ENCODE data around the gene HARS1.

- no peak for TF ChIP-seq POLR2A (IDR thresholded peaks at IDR 0.05)
- no peak for TF ChIP-seq CTCF (IDR thresholded peaks at IDR 0.05)
These were observed 49.5 kb downstream of the HARS1 start for GRCh38 chr5:140641716-140642115.

Data from thyroid gland (tissue), 4 donors.